Measurements from ENCODE around the gene OR1L8.
"Not testable (repeated sequence)": the region's sequence is repeated elsewhere in the genome, so short reads cannot be mapped to it uniquely, and the experiment has no call there.

OR1L8 gene

GRCh38 chr9:122583284-122583683, at the start of gene OR1L8:
OR1L8 (minus strand) TSS chr9:122583384; CDS start chr9:122568477, 14,907 bp downstream.
- not testable (repeated sequence) for DNase-seq

- no peak for DNase-seq
Observed at GRCh38 chr9:122619996-122620395, 36.8 kb upstream of the OR1L8 start.

DNA sequence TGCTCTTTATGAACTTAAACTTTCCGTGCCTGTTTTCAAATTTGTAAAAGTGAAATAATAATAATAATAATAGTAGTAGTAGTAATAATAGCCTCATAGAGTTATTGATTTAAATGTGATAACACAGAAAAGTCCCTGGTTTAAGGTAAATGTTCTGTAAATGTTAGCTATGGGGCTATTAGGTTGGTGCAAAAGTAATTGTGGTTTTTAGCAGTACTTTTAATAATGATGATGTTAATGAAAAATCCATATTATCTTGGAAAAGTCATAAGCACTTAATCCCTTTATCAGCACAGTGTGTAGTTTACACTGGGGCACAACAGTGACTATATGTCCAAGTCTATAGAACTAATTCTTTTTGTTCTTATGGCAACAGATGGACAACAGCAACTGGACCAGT, 31.2 kb upstream of the OR1L8 start, which contains the start of gene OR1Q1:
TSS of gene OR1Q1 (plus strand) at position 377 of the 400 bp plus-strand sequence. CDS start at position 377, 0 bp downstream.
- DNase-seq = no peak

GRCh38 chr9:122609804-122610203, 26.6 kb upstream of the OR1L8 start:
- no peak for DNase-seq

GRCh38 chr9:122606587-122606986, 23.4 kb upstream of the OR1L8 start:
- no peak for DNase-seq

DNA sequence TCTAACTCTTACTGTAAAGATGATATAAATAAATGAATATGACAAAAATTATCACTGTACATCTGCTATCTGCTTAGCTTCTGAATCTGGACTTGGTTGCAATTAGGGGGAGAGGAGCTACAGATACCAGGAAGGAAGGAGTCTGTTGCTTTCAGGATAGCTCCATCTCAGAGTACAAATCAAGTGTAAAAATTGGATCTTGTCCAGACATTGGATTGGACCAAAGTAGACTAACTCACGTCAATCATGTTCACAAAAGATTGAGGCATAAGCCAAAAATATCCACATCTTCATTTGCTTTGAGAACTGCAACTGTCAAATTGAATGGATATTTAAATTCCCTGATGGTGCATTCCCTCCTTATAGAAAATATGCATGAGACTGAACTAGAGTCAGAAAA, 22.5 kb upstream of the OR1L8 start:
- DNase-seq = no peak

DNA sequence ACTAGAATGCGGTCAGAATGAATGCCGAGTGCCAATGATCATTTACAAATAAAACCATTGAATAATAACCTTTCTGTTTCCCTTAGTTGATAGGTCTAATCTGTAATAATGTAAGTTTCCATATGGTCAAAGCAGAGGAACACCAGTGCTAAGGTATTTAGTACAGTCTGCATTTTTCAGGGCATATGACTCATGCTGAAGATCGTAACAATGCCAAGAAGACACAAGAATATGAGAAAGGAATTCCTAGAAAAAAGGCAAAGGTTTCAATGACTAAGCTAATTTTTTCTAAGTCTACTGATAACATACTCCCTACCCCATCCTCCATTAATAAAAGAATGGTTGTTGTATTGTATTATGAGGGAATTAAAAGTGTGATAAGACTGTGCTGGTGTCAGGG, 2.8 kb downstream of the OR1L8 start:
- DNase-seq = no peak

- DNase-seq = no peak
Observed at GRCh38 chr9:122579874-122580273, 3.3 kb downstream of the OR1L8 start.

- no peak for DNase-seq
Observed at GRCh38 chr9:122572456-122572855, 10.7 kb downstream of the OR1L8 start.

GRCh38 chr9:122567901-122568300, 15.3 kb downstream of the OR1L8 start:
- DNase-seq = no peak

DNA sequence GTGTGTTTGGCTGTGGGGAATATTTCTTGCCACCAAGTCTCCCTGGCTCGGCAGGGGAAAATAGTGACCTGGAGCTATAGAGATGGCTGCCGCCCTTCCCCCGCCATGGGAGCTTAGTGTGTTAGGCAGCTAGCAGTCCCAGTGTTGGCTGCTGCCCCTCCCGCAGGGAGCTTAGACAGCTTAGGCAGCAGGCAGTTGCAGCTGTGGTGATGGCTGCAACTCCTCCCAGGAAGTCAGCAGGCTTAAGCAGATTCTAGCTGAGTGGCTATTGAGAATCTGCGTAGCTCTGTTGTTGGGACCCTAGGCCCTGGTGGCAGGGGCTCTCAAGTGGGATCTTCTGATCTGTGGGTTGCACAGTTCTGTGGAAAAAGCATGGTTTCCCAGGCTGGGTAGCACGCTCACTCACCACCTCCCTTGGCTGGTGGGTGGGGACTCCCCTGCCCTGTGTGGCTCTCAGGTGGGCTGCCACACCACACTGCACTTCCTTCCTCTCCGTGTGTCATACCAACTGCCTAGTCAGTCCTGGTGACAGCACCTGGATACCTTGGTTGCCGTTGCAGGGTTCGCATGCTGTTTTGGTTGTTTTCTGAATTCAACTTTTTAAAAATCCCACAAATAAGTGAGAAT, 20.9 kb downstream of the OR1L8 start:
- no peak for DNase-seq

GRCh38 chr9:122561446-122561845, 21.7 kb downstream of the OR1L8 start:
- DNase-seq = no peak

- DNase-seq = no peak
Observed at GRCh38 chr9:122552812-122553211, 30.4 kb downstream of the OR1L8 start, which contains the start of gene OR1N2. OR1N2 (plus strand) TSS chr9:122553112; CDS start chr9:122553212, 100 bp downstream.

GRCh38 chr9:122551371-122551770, 31.8 kb downstream of the OR1L8 start:
- no peak for DNase-seq

- no peak for DNase-seq
Observed at GRCh38 chr9:122546196-122546595, 37.0 kb downstream of the OR1L8 start.

DNA sequence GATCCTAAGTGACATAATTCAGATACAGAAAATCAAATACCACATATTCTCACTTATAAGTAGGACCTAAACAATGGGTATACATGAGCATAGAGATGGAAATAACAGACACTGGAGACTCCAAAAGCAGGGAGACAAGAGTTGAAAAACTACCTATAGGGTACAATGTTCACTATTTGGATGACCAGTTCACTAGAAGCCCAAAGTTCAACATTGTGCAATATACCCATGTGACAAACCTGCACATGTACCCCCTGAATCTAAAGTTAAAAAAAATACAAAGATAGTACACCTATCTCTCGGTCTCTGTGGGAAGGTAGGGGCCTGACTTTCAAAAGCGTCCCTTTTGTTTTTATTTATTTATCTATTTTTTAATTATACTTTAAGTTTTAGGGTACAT, 44.4 kb downstream of the OR1L8 start:
- no peak for DNase-seq

DNA sequence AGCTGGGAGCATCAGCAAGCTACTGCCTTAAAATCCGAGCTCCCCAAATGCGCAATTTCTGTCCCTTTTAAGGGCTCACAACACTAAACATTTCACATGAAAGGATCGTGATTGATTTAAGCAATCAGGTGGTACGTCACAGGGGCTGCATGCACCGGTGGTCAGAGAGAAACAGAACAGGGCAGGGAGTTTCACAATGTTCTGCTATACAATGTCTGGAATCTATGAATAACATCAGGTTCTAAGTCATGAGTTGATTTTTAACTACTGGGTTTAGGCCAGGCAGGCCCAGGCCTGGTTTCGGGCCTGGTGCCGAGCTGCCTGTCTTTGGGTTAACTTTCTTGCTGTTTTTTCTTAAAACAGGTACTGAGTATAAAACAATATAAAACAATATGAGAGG, 46.1 kb downstream of the OR1L8 start:
- not testable (repeated sequence) for DNase-seq

GRCh38 chr9:122536134-122536533, 47.0 kb downstream of the OR1L8 start:
- DNase-seq = no peak

- DNase-seq = not testable (repeated sequence)
Observed at GRCh38 chr9:122531157-122531556, 52.0 kb downstream of the OR1L8 start.

DNA sequence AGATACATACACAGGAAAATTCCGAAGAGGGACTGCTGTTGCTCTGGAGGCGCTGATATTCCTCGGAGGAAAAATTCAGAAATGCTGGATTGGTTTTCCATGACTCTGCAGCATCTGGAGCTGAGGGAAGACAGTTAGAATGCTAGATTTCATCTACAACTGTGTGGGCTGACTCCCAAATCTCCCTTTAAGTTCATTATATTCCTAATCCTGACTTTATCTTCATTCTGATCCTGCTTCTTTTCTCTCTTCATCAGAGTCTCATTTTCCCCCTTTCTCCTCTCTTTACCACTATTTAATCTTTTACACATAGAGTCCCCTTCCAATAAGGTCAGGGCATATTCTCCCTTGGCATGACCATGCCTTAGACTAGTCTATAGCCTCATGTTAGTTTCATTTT, 56.0 kb downstream of the OR1L8 start, which contains the start of gene OR1N1:
TSS of gene OR1N1 (minus strand) at position 101 of the 400 bp plus-strand sequence. CDS start at position 101, 0 bp downstream.
- DNase-seq = no peak

DNA sequence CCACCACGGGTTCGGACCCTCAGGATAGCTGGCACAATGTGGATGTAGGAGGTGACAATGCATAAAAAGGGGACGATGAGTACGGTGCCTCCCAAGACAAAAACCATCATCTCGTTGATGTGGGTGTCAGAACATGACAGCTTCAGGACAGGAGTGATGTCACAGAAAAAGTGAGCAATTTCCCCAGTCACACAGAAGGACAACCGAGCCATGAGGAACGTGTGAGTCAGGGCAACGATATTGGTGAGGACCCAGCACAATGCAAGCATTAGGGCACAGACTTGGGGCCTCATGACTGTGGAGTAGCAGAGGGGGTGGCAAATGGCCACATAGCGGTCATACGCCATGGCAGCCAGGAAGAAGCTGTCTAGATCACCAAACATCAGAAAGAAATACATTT, 56.6 kb downstream of the OR1L8 start:
- no peak for DNase-seq

GRCh38 chr9:122519376-122519775, 63.8 kb downstream of the OR1L8 start:
- DNase-seq = no peak

DNA sequence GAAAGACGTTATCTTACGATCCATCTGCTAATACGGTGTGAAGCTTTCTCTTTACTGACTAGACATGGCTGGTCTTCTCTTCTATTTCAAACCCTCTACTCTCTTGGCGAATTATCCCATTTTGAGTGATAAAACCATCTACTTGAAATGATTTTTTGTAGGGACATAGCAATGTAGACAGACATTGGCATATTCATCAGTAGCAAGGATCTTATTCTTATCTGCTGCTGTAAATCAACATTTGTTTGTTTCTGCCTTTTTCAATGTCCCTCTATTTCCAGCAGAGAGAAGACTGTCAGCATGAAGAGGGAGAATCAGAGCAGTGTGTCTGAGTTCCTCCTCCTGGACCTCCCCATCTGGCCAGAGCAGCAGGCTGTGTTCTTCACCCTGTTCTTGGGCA, 64.3 kb downstream of the OR1L8 start, which contains the start of gene OR1J4:
TSS of gene OR1J4 (plus strand) at position 301 of the 400 bp plus-strand sequence. CDS start at position 301, 0 bp downstream.
- DNase-seq = no peak

GRCh38 chr9:122518226-122518625, 65.0 kb downstream of the OR1L8 start:
- no peak for DNase-seq
